ENCODE results near the gene TMEM259. TPM values are rescaled to one million over a fixed set of nuclear protein-coding genes. Genes with fewer than 3 reads are reported as not detected.
A peak's percentile ranks its signal among the peaks of the same experiment; 100 is the strongest.

Gene TMEM259
- 100 to 1,000 TPM in 2 of 6 experiments, 10 to 100 TPM in 4; 82.6 to 180 (median 93.2) TPM for total RNA-seq
- long read RNA-seq, partial matches to known transcripts: 2 of 5 reads
- long read RNA-seq, other reads (novel, unspliced or antisense): 0 of 5 reads

- ATAC-seq: peak; percentile 86 to 93 (median 92)
- 1% methylated on average over 10 of the region's 68 CpGs for WGBS (ENCODE audit: insufficient coverage, low coverage, low lambda C conversion rate, missing lambda C conversion rate)
- intact Hi-C loops (cut with DNase I): no loop called here
These were observed at the start of gene TMEM259 for GRCh38 chr19:1020868-1021425. TMEM259 (minus strand) TSS chr19:1021123; CDS start chr19:1020996, 127 bp downstream.

GRCh38 chr19:1070576-1070930 lies 49.6 kb upstream of the TMEM259 start:
- TF ChIP-seq CTCF (IDR thresholded peaks at IDR 0.05) (no peak), POLR2A (IDR thresholded peaks at IDR 0.05) (no peak)
- peaks cover 0 to 19% of the 10 kb centered on the region in 2 donors for H3K27me3 ChIP-seq
- no peaks in the 10 kb centered on the region for H3K9me3 ChIP-seq
- H3K4me3 ChIP-seq: no peak overlapping the region
- DNase-seq (peak in 1 of 3 donors; percentile 48), ATAC-seq (no peak)
- intact Hi-C loops (cut with DNase I): no loop called here
- 44% methylated on average over 11 of the region's 21 CpGs for WGBS (ENCODE audit: insufficient coverage, low coverage, low lambda C conversion rate, missing lambda C conversion rate)
- peaks cover 0 to 10% (median 0%) of the 10 kb centered on the region in 4 donors for H3K4me1 ChIP-seq
- no peaks in the 10 kb centered on the region for H3K36me3 ChIP-seq
- no peak overlapping the region for H3K27ac ChIP-seq

More at GRCh38 chr19:1020868-1021425, at the start of gene TMEM259:
- H3K4me3 ChIP-seq: peak within 1 kb of the TSS; percentile 72 to 81 (median 72)
- TF ChIP-seq POLR2A (IDR thresholded peaks at IDR 0.05) (peak; percentile 89), CTCF (IDR thresholded peaks at IDR 0.05) (peak in 1 of 4 donors; percentile 16)
- no peaks in the 10 kb centered on the region for H3K27me3 ChIP-seq
- no peaks in the 10 kb centered on the region for H3K36me3 ChIP-seq
- no peaks in the 10 kb centered on the region for H3K9me3 ChIP-seq
- peak within 1 kb of the TSS; percentile 82 to 97 (median 94) for H3K27ac ChIP-seq
- H3K4me1 ChIP-seq: peaks cover 0 to 46% (median 11%) of the 10 kb centered on the region in 4 donors
- peak; percentile 98 for DNase-seq

GRCh38 chr19:1069009-1069779 lies 48.3 kb upstream of the TMEM259 start:
- Histone ChIP-seq H3K4me1 (peaks cover 0 to 9% (median 0%) of the 10 kb centered on the region in 4 donors), H3K9me3 (no peaks in the 10 kb centered on the region), H3K4me3 (peak overlapping the region in 2 of 3 donors; percentile 21 to 51), H3K27me3 (peaks cover 0 to 19% of the 10 kb centered on the region in 2 donors), H3K36me3 (no peaks in the 10 kb centered on the region), H3K27ac (peak overlapping the region in 2 of 3 donors; percentile 40 to 43)
- ATAC-seq (peak; percentile 27 to 49 (median 36)), DNase-seq (peak; percentile 69 to 84 (median 69))
- TF ChIP-seq CTCF (IDR thresholded peaks at IDR 0.05) (no peak), POLR2A (IDR thresholded peaks at IDR 0.05) (no peak)
- 32% methylated on average over 12 of the region's 25 CpGs for WGBS (ENCODE audit: insufficient coverage, low coverage, low lambda C conversion rate, missing lambda C conversion rate)
- intact Hi-C loops (cut with DNase I): no loop called here

- TF ChIP-seq POLR2A (IDR thresholded peaks at IDR 0.05) (no peak), CTCF (IDR thresholded peaks at IDR 0.05) (no peak)
- Histone ChIP-seq H3K36me3 (no peaks in the 10 kb centered on the region), H3K4me3 (peak overlapping the region; percentile 33 to 51 (median 35)), H3K4me1 (peaks cover 0 to 9% (median 0%) of the 10 kb centered on the region in 4 donors), H3K27ac (peak overlapping the region; percentile 40 to 66 (median 62)), H3K9me3 (no peaks in the 10 kb centered on the region), H3K27me3 (peaks cover 0 to 19% of the 10 kb centered on the region in 2 donors)
- WGBS (ENCODE audit: insufficient coverage, low coverage, low lambda C conversion rate, missing lambda C conversion rate): 42% methylated on average over 16 of the region's 45 CpGs
- ATAC-seq (peak; percentile 1 to 26 (median 8)), DNase-seq (peak in 2 of 3 donors; percentile 56 to 57)
- intact Hi-C loops (cut with DNase I): no loop called here
These were observed 47.4 kb upstream of the TMEM259 start for GRCh38 chr19:1068009-1069001.
